ENCODE data around the gene COL3A1.

COL3A1 gene

GRCh38 chr2:189020179-189020578 lies 46.0 kb downstream of the COL3A1 start:
- DNase-seq, result no peak

GRCh38 chr2:189022053-189022481 lies 47.9 kb downstream of the COL3A1 start:
- no peak for DNase-seq

GRCh38 chr2:189022492-189022891 lies 48.3 kb downstream of the COL3A1 start:
- no peak for DNase-seq

- DNase-seq, result no peak
These were observed 50.9 kb downstream of the COL3A1 start for GRCh38 chr2:189024901-189025618.

GRCh38 chr2:189037518-189037917 lies 63.3 kb downstream of the COL3A1 start:
- no peak for DNase-seq

- DNase-seq, result no peak
These were observed 71.7 kb downstream of the COL3A1 start for GRCh38 chr2:189045836-189046235.

GRCh38 chr2:189046320-189046719 lies 72.1 kb downstream of the COL3A1 start:
- no peak for DNase-seq

GRCh38 chr2:189047171-189047888 lies 73.2 kb downstream of the COL3A1 start:
- no peak for DNase-seq

GRCh38 chr2:189048189-189048588 lies 74.0 kb downstream of the COL3A1 start:
- no peak for DNase-seq

GRCh38 chr2:189049709-189050164 lies 75.6 kb downstream of the COL3A1 start:
- DNase-seq, result no peak

- no peak for DNase-seq
These were observed 76.1 kb downstream of the COL3A1 start for GRCh38 chr2:189050165-189050712.

- no peak for DNase-seq
These were observed 82.3 kb downstream of the COL3A1 start for GRCh38 chr2:189056200-189057106.

GRCh38 chr2:189057316-189057715 lies 83.1 kb downstream of the COL3A1 start:
- no peak for DNase-seq

- no peak for DNase-seq
These were observed 86.0 kb downstream of the COL3A1 start for GRCh38 chr2:189060096-189060642.

Measured in cerebellar nuclear complex (tissue), 1 donor.